C4-2B (cell line): Measurements from ENCODE around the gene PLXDC1.

ENCODE experiments used
- H3K27ac ChIP-seq: fragments of 450-650 bp; 2 replicates; pipeline ENCODE4 v1.5.1; 2017
- CTCF ChIP-seq: fragments of 450-650 bp; conservative IDR thresholded peaks from 2 replicates; pipeline ENCODE4 v1.5.1; 2017; ENCODE audit warnings: mild to moderate bottlenecking
- ZFX ChIP-seq: fragments of 450-650 bp; IDR thresholded peaks from 2 replicates; pipeline ENCODE4 v1.6.1; 2017

The PLXDC1 gene

GRCh38 chr17:39101091-39101490 lies 50.3 kb downstream of the PLXDC1 start:
- TF ChIP-seq CTCF, result no peak
- TF ChIP-seq ZFX, result no peak

DNA sequence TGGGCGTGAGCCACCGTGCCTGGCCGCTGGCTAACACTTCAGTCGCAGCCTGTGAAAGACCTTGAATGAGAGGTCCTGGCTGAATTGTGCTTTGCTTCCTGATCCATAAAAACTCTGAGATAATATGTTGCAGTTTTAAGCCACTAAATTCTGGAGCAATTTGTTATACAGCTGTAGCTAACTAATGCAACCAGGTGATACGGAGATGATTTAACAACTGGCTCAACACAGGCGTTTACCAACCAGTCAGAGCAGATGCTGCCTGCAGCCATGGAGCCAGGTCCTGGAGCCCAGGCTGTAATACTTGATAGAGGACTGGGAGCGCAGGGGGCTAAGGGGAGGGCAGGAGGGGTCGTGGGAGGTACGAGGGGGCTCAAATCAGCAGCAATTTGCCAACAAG lies 50.9 kb downstream of the PLXDC1 start:
- H3K27ac ChIP-seq, result no peak overlapping the region
- TF ChIP-seq CTCF (no peak), ZFX (no peak)

More at GRCh38 chr17:39101091-39101490, 50.3 kb downstream of the PLXDC1 start:
- H3K27ac ChIP-seq, result no peak overlapping the region

- no peak overlapping the region for H3K27ac ChIP-seq
- TF ChIP-seq ZFX (no peak), CTCF (no peak)
These were observed 51.7 kb downstream of the PLXDC1 start for GRCh38 chr17:39099663-39100286.

DNA sequence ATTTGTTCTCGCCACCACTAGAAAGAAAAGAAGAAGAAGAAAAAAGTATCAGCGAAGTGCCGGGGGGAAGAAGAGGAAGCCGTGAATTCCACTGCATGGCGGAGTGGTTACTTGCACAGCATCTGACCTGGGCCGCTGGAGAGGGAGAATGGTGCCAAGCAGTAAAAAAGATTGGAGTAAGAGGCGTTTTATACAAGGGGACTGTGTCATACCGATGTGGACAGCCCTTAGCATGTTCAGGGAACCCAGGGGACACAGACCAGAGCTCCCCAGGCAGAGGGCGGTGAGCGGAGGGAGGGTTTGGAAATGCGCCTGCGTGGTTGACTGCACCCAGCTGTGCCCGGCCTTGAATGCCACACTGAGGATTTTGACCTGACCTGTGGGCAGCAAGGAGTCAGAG lies 52.8 kb downstream of the PLXDC1 start:
- no peak for TF ChIP-seq CTCF
- TF ChIP-seq ZFX, result no peak
- H3K27ac ChIP-seq, result no peak overlapping the region

- no peak for TF ChIP-seq ZFX
- no peak for TF ChIP-seq CTCF
These were observed 53.9 kb downstream of the PLXDC1 start for GRCh38 chr17:39097537-39097936.

GRCh38 chr17:39097150-39097519 lies 54.3 kb downstream of the PLXDC1 start:
- no peak for TF ChIP-seq CTCF
- H3K27ac ChIP-seq, result no peak overlapping the region

More at GRCh38 chr17:39097537-39097936, 53.9 kb downstream of the PLXDC1 start:
- no peak overlapping the region for H3K27ac ChIP-seq

GRCh38 chr17:39096508-39097149 lies 54.8 kb downstream of the PLXDC1 start:
- no peak overlapping the region for H3K27ac ChIP-seq
- no peak for TF ChIP-seq CTCF
- TF ChIP-seq ZFX, result no peak
